Right lobe of liver (tissue), 6 donors: Measurements from ENCODE around the gene PLS3. TPM values are rescaled to one million over a fixed set of nuclear protein-coding genes. Genes with fewer than 3 reads are reported as not detected.

ENCODE experiments used
- ATAC-seq, 4 donors: fragments of 200-7000 bp; cut with Tn5 transposase; one replicate each; pipeline ENCODE4 v1.9.1; 2020; ENCODE audit warnings: mild to moderate bottlenecking in 4 of 4, moderate library complexity in 4 of 4
- DNase-seq, 3 donors: peaks; one replicate each; pipeline ENCODE4 v3.0.0-alpha.2; 2020
- H3K27ac ChIP-seq, 3 donors: fragments of 200-600 bp; one replicate each; pipeline ENCODE4 v1.8.0; 2022
- H3K27me3 ChIP-seq, 2 donors: fragments of 200-600 bp; one replicate each; pipeline ENCODE4 v1.8.0; 2022
- H3K36me3 ChIP-seq, 4 donors: fragments of 200-600 bp; sonication (generic) in 1 of 4; one replicate each; pipeline versions ENCODE4 v1.5.1 to v1.8.0; 2017 to 2022; ENCODE audit warnings: control low read depth in 1 of 4
- H3K4me1 ChIP-seq, 4 donors: fragments of 200-600 bp; sonication (generic) in 1 of 4; one replicate each; pipeline versions ENCODE4 v1.5.1 to v1.8.0; 2017 to 2022; ENCODE audit warnings: control low read depth in 1 of 4
- H3K4me3 ChIP-seq, 3 donors: fragments of 200-600 bp; one replicate each; pipeline ENCODE4 v1.8.0; 2022
- H3K9me3 ChIP-seq, 4 donors: fragments of 200-600 bp; sonication (generic) in 1 of 4; one replicate each; pipeline versions ENCODE4 v1.5.1 to v1.8.0; 2017 to 2022; ENCODE audit warnings: control low read depth in 1 of 4
- CTCF ChIP-seq, 4 donors: fragments of 200-600 bp in 3 of 4; fragments of 450-650 bp in 1 of 4; IDR thresholded peaks; one replicate each; pipeline versions ENCODE4 v1.5.1 to v1.8.0; 2016 to 2022; ENCODE audit warnings: antibody characterized with exemption in 4 of 4, mild to moderate bottlenecking in 2 of 4
- POLR2A ChIP-seq: fragments of 450-650 bp; IDR thresholded peaks from one replicate; pipeline ENCODE4 v1.6.1; 2017; ENCODE audit warnings: antibody characterized with exemption, mild to moderate bottlenecking
- WGBS: methylation state at CpG from one replicate; pipeline ENCODE4 v1.1.6; 2018; ENCODE audit warnings: low coverage, low lambda C conversion rate; ENCODE audit not compliant: insufficient coverage; ENCODE audit errors: missing lambda C conversion rate; 5-methylcytosine and 5-hydroxymethylcytosine counted together
- intact Hi-C, 2 donors: fragments of 100-400 bp; cut with DNase I; formaldehyde crosslinking; loops; one replicate each; pipeline versions ENCODE4 v1.11.2 to v1.14.1; 2022
- total RNA-seq, 6 experiments: library from RNA; depleted of rRNA in 2 of 6; stranded (reverse); fragments of >200 nt in 2 of 6; fragmentation: NEBNext Ultra II Directional in 3 of 6; extraction: Animal tissue kit (Norgen Biotek cat#: 25700) in 3 of 6; gene quantifications; one replicate each; pipeline versions ENCODE4 v1.1.0 to v1.2.4, GENCODE V29; 2016 to 2023
- donor health status: DM: no; HTN: yes; CAD: no.
- donor health status: DM: no; HTN: no; CAD: no.
- donor health status: DM: no; HTN: no; CAD: no.
- donor health status: DM: no; HTN: yes; CAD: no.
- donor health status: DM: no; HTN: yes; CAD: no.

PLS3 gene
- total RNA-seq, 6 experiments from 2014 or later: 85.3 to 239 (median 114) TPM

GRCh38 chrX:115650916-115651315, 89.9 kb downstream of the PLS3 start:
- no peaks in the 10 kb centered on the region for H3K4me1 ChIP-seq
- intact Hi-C loops: no loop called here
- H3K9me3 ChIP-seq: no peaks in the 10 kb centered on the region
- ATAC-seq (peak; percentile 65 to 82 (median 76)), DNase-seq (no peak)
- 0% methylated on average over 2 of the region's 2 CpGs for WGBS
- TF ChIP-seq POLR2A (no peak), CTCF (IDR thresholded peaks at IDR 0.05) (peak; percentile 47 to 66 (median 53))
- H3K27me3 ChIP-seq: no peaks in the 10 kb centered on the region
- H3K36me3 ChIP-seq: peaks cover 0 to 29% (median 5%) of the 10 kb centered on the region in 4 donors
- H3K4me3 ChIP-seq: no peak overlapping the region
- H3K27ac ChIP-seq: no peak overlapping the region

GRCh38 chrX:115652221-115652620, 91.2 kb downstream of the PLS3 start:
- 47% methylated on average over 5 of the region's 5 CpGs for WGBS
- DNase-seq (no peak), ATAC-seq (no peak)
- Histone ChIP-seq H3K27ac (no peak overlapping the region), H3K4me1 (no peaks in the 10 kb centered on the region), H3K36me3 (peaks cover 0 to 29% (median 5%) of the 10 kb centered on the region in 4 donors), H3K27me3 (no peaks in the 10 kb centered on the region), H3K9me3 (no peaks in the 10 kb centered on the region), H3K4me3 (no peak overlapping the region)
- intact Hi-C loops: no loop called here
- TF ChIP-seq CTCF (IDR thresholded peaks at IDR 0.05): no peak

- TF ChIP-seq POLR2A (no peak), CTCF (IDR thresholded peaks at IDR 0.05) (no peak)
- Histone ChIP-seq H3K9me3 (no peaks in the 10 kb centered on the region), H3K4me3 (no peak overlapping the region), H3K27me3 (no peaks in the 10 kb centered on the region), H3K4me1 (no peaks in the 10 kb centered on the region), H3K27ac (no peak overlapping the region), H3K36me3 (no peaks in the 10 kb centered on the region)
- DNase-seq: peak in 1 of 3 donors; percentile 55
- intact Hi-C loops: no loop called here
- ATAC-seq: peak; percentile 81 to 89 (median 88)
- 51% methylated on average over 8 of the region's 9 CpGs for WGBS
These were observed 104.1 kb downstream of the PLS3 start for GRCh38 chrX:115665122-115665521.

GRCh38 chrX:115679460-115679859, 118.5 kb downstream of the PLS3 start:
- Histone ChIP-seq H3K4me3 (no peak overlapping the region), H3K36me3 (no peaks in the 10 kb centered on the region), H3K9me3 (no peaks in the 10 kb centered on the region), H3K4me1 (no peaks in the 10 kb centered on the region), H3K27me3 (no peaks in the 10 kb centered on the region), H3K27ac (no peak overlapping the region)
- intact Hi-C loops: no loop called here
- no peak for TF ChIP-seq POLR2A
- peak; percentile 35 to 42 (median 40) for TF ChIP-seq CTCF (IDR thresholded peaks at IDR 0.05)
- ATAC-seq: peak in 2 of 4 donors; percentile 40 to 54
- DNase-seq: no peak
- 8% methylated on average over 7 of the region's 7 CpGs for WGBS

GRCh38 chrX:115687595-115687994, 126.6 kb downstream of the PLS3 start:
- DNase-seq: no peak
- Histone ChIP-seq H3K4me1 (no peaks in the 10 kb centered on the region), H3K36me3 (no peaks in the 10 kb centered on the region), H3K9me3 (no peaks in the 10 kb centered on the region), H3K27ac (no peak overlapping the region), H3K27me3 (no peaks in the 10 kb centered on the region), H3K4me3 (no peak overlapping the region)
- WGBS: 41% methylated on average over 4 of the region's 4 CpGs
- TF ChIP-seq POLR2A (no peak), CTCF (IDR thresholded peaks at IDR 0.05) (no peak)
- no peak for ATAC-seq
- intact Hi-C loops: no loop called here
